ENCODE results near the gene SLC9A6.
"Not testable (repeated sequence)": the region's sequence is repeated elsewhere in the genome, so short reads cannot be mapped to it uniquely, and the experiment has no call there.

The SLC9A6 gene

GRCh38 chrX:136049608-136050007, 64.4 kb downstream of the SLC9A6 start:
- H3K4me1 ChIP-seq (ENCODE audit: low read length), result no peaks in the 10 kb centered on the region
- H3K36me3 ChIP-seq (replicated peaks; ENCODE audit: low read depth, low read length), result no peaks in the 10 kb centered on the region
- no peak overlapping the region for H3K4me3 ChIP-seq (ENCODE audit: low read length)
- no peaks in the 10 kb centered on the region for H3K27me3 ChIP-seq (ENCODE audit: low read depth, low read length)
- no peaks in the 10 kb centered on the region for H3K79me2 ChIP-seq (ENCODE audit: low read length)
- no peaks in the 10 kb centered on the region for H3K9me3 ChIP-seq (ENCODE audit: insufficient read depth, low read length)
- no peak overlapping the region for H3K4me2 ChIP-seq (ENCODE audit: low read length)
- H3K9ac ChIP-seq (ENCODE audit: low read length), result no peak overlapping the region
- H3K27ac ChIP-seq (ENCODE audit: low read length), result no peak overlapping the region
- no peaks in the 10 kb centered on the region for H4K20me1 ChIP-seq (ENCODE audit: insufficient read depth, low read length)
- TF ChIP-seq, protein P1, sequence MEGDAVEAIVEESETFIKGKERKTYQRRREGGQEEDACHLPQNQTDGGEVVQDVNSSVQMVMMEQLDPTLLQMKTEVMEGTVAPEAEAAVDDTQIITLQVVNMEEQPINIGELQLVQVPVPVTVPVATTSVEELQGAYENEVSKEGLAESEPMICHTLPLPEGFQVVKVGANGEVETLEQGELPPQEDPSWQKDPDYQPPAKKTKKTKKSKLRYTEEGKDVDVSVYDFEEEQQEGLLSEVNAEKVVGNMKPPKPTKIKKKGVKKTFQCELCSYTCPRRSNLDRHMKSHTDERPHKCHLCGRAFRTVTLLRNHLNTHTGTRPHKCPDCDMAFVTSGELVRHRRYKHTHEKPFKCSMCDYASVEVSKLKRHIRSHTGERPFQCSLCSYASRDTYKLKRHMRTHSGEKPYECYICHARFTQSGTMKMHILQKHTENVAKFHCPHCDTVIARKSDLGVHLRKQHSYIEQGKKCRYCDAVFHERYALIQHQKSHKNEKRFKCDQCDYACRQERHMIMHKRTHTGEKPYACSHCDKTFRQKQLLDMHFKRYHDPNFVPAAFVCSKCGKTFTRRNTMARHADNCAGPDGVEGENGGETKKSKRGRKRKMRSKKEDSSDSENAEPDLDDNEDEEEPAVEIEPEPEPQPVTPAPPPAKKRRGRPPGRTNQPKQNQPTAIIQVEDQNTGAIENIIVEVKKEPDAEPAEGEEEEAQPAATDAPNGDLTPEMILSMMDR (IDR thresholded peaks at IDR 0.05; ENCODE audit: low read depth, low read length), result no peak
- TF ChIP-seq EZH2phosphoT487 (IDR thresholded peaks at IDR 0.05; ENCODE audit: low read depth), result no peak
- H2AFZ ChIP-seq (ENCODE audit: low read depth, low read length), result no peak overlapping the region

DNA sequence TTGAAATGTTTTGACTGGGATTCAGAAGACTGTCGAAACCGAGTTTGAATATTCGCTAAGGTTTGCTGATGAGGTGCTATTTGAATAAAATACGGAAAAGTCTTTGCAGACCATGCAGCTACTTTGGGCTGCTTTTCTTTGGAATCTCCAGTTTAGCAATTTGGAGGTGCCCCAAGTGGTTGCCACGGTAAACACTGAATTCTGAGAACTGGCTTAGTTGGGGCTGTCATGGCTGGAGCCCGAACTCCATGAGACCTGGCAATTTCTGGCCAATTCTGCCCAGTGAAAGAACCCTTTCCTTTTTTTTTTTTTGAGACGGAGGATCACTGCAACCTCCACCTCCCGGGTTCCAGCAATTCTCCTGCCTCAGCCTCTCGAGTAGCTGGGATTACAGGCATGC, 65.6 kb downstream of the SLC9A6 start:
- H3K4me3 ChIP-seq (ENCODE audit: low read length); H3K4me1 ChIP-seq (ENCODE audit: low read length); H3K9ac ChIP-seq (ENCODE audit: low read length); H4K20me1 ChIP-seq (ENCODE audit: insufficient read depth, low read length); H3K4me2 ChIP-seq (ENCODE audit: low read length); H3K9me3 ChIP-seq (ENCODE audit: insufficient read depth, low read length); H2AFZ ChIP-seq (ENCODE audit: low read depth, low read length); H3K27ac ChIP-seq (ENCODE audit: low read length); H3K27me3 ChIP-seq (ENCODE audit: low read depth, low read length); H3K36me3 ChIP-seq (replicated peaks; ENCODE audit: low read depth, low read length); H3K79me2 ChIP-seq (ENCODE audit: low read length): not testable (repeated sequence)

DNA sequence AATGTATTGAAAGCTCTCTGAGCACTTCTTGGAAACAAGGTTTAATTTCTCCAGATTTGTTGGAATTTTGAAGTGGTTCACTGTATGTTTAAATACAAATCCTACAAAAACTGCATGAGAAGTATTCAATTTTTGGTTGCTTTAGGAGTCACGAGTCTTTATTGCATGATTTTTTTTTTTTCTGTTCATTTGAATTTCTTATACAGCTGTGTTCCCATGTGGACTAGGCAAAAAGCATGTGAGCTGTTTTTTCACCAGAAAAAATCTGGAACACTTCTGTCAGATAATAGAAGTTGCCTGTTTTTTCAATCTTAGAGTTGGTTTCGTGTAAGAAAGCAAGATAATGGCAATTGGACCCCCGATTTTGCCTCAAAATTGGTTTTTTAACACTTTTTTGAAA, 66.4 kb downstream of the SLC9A6 start:
- TF ChIP-seq, protein P1 (IDR thresholded peaks at IDR 0.05; ENCODE audit: low read depth, low read length), result no peak
- TF ChIP-seq EZH2phosphoT487 (IDR thresholded peaks at IDR 0.05; ENCODE audit: low read depth), result no peak
- Histone ChIP-seq H3K27ac (ENCODE audit: low read length) (no peak overlapping the region), H2AFZ (ENCODE audit: low read depth, low read length) (no peak overlapping the region), H4K20me1 (ENCODE audit: insufficient read depth, low read length) (no peaks in the 10 kb centered on the region), H3K9me3 (ENCODE audit: insufficient read depth, low read length) (no peaks in the 10 kb centered on the region), H3K36me3 (replicated peaks; ENCODE audit: low read depth, low read length) (no peaks in the 10 kb centered on the region), H3K4me2 (ENCODE audit: low read length) (no peak overlapping the region), H3K79me2 (ENCODE audit: low read length) (no peaks in the 10 kb centered on the region), H3K9ac (ENCODE audit: low read length) (no peak overlapping the region), H3K4me3 (ENCODE audit: low read length) (no peak overlapping the region), H3K4me1 (ENCODE audit: low read length) (no peaks in the 10 kb centered on the region), H3K27me3 (ENCODE audit: low read depth, low read length) (no peaks in the 10 kb centered on the region)

DNA sequence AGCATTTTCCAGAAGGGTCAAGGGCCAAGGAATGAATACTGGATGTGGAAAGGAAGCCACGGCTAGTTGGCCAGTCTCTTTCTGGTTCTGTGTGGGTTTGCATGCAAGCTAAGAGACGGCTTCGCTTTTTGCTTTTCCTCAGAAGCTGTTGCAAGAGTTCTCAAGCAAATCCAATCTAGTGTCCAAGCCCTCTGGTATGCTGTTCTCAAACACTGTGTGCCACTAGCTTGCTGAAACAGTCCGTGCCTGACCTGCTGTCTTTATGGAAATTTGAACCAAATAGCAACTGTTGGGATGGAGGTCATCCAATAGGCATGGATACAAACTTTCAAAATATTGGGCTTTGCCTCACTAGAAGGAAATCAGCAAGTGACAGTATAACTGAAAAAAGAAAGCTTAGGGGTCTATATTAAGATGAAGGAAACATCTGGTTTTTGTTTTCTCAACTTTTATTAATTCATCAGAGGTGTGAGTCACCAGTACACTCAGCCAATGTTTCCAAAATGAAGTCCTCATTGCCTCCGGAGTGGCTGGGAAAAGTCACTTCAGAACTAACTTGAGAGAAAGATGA, 70.5 kb downstream of the SLC9A6 start:
- H3K27me3 ChIP-seq (ENCODE audit: low read depth, low read length), result no peaks in the 10 kb centered on the region
- H3K4me3 ChIP-seq (ENCODE audit: low read length), result no peak overlapping the region
- H3K79me2 ChIP-seq (ENCODE audit: low read length), result no peaks in the 10 kb centered on the region
- H3K27ac ChIP-seq (ENCODE audit: low read length), result no peak overlapping the region
- TF ChIP-seq, protein P1 (IDR thresholded peaks at IDR 0.05; ENCODE audit: low read depth, low read length), result no peak
- no peak for TF ChIP-seq EZH2phosphoT487 (IDR thresholded peaks at IDR 0.05; ENCODE audit: low read depth)
- H3K36me3 ChIP-seq (replicated peaks; ENCODE audit: low read depth, low read length), result no peaks in the 10 kb centered on the region
- H4K20me1 ChIP-seq (ENCODE audit: insufficient read depth, low read length), result no peaks in the 10 kb centered on the region
- no peak overlapping the region for H3K9ac ChIP-seq (ENCODE audit: low read length)
- no peaks in the 10 kb centered on the region for H3K4me1 ChIP-seq (ENCODE audit: low read length)
- no peak overlapping the region for H2AFZ ChIP-seq (ENCODE audit: low read depth, low read length)
- no peaks in the 10 kb centered on the region for H3K9me3 ChIP-seq (ENCODE audit: insufficient read depth, low read length)
- no peak overlapping the region for H3K4me2 ChIP-seq (ENCODE audit: low read length)

DNA sequence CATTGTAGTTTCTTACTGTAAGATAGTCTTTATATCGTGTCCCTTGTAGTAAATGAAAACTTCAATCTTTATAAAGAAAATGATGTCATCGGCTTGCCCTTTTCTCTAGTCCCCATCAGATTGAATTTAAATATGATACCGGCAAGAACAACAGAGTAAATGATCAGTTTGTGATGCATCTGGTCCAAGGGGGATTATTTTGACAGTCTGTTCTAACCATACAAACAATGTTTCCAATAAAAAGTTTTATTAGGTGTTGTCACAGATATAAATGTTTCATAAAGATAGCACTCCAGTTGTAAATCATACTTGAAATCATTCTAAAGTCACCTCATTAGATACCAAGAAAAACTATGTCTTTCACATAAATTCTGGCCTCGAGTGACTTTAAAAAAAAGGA, 72.3 kb downstream of the SLC9A6 start:
- H3K4me1 ChIP-seq (ENCODE audit: low read length), result no peaks in the 10 kb centered on the region
- no peak overlapping the region for H3K27ac ChIP-seq (ENCODE audit: low read length)
- no peaks in the 10 kb centered on the region for H3K36me3 ChIP-seq (replicated peaks; ENCODE audit: low read depth, low read length)
- H2AFZ ChIP-seq (ENCODE audit: low read depth, low read length), result no peak overlapping the region
- no peaks in the 10 kb centered on the region for H4K20me1 ChIP-seq (ENCODE audit: insufficient read depth, low read length)
- TF ChIP-seq, protein P1 (IDR thresholded peaks at IDR 0.05; ENCODE audit: low read depth, low read length), result no peak
- TF ChIP-seq EZH2phosphoT487 (IDR thresholded peaks at IDR 0.05; ENCODE audit: low read depth), result no peak
- no peak overlapping the region for H3K9ac ChIP-seq (ENCODE audit: low read length)
- H3K27me3 ChIP-seq (ENCODE audit: low read depth, low read length), result no peaks in the 10 kb centered on the region
- no peaks in the 10 kb centered on the region for H3K9me3 ChIP-seq (ENCODE audit: insufficient read depth, low read length)
- H3K4me3 ChIP-seq (ENCODE audit: low read length), result no peak overlapping the region
- H3K4me2 ChIP-seq (ENCODE audit: low read length), result no peak overlapping the region
- no peaks in the 10 kb centered on the region for H3K79me2 ChIP-seq (ENCODE audit: low read length)
